DMS79 treated with DMSO at 0.1 percent for 48 hours (cell line): ENCODE measurements around the gene LAD1.

Source experiments
- DNase-seq: peaks from one replicate; lab custom pipeline; 2025; lab: John Stamatoyannopoulos, UW

LAD1 gene

GRCh38 chr1:201347498-201348210, 51.5 kb downstream of the LAD1 start:
- DNase-seq = no peak

GRCh38 chr1:201346987-201347386, 52.1 kb downstream of the LAD1 start:
- no peak for DNase-seq

GRCh38 chr1:201346337-201346939, 52.7 kb downstream of the LAD1 start:
- no peak for DNase-seq

GRCh38 chr1:201345081-201345355, 54.1 kb downstream of the LAD1 start:
- no peak for DNase-seq

- no peak for DNase-seq
These were observed 54.7 kb downstream of the LAD1 start for GRCh38 chr1:201344206-201345080.

- DNase-seq = no peak
These were observed 57.7 kb downstream of the LAD1 start for GRCh38 chr1:201341377-201341776.

GRCh38 chr1:201336711-201337450, 62.2 kb downstream of the LAD1 start:
- DNase-seq = no peak

GRCh38 chr1:201335901-201336300, 63.2 kb downstream of the LAD1 start:
- DNase-seq = no peak

GRCh38 chr1:201335174-201335870, 63.8 kb downstream of the LAD1 start:
- DNase-seq = no peak

- no peak for DNase-seq
These were observed 64.6 kb downstream of the LAD1 start for GRCh38 chr1:201334325-201335173.

GRCh38 chr1:201332616-201333335, 66.3 kb downstream of the LAD1 start:
- no peak for DNase-seq

GRCh38 chr1:201332021-201332420, 67.1 kb downstream of the LAD1 start:
- DNase-seq = no peak

GRCh38 chr1:201331166-201331565, 68.0 kb downstream of the LAD1 start:
- no peak for DNase-seq
